Heart right ventricle (tissue), 16 donors: ENCODE data around the gene GPC3. TPM values are rescaled to one million over a fixed set of nuclear protein-coding genes. Genes with fewer than 3 reads are reported as not detected.

ENCODE experiments used
- ATAC-seq, 8 donors: fragments of 200-7000 bp; cut with Tn5 transposase; one replicate each; pipeline ENCODE4 v1.9.1; 2020; ENCODE audit warnings: mild to moderate bottlenecking in 8 of 8, moderate library complexity in 8 of 8, moderate number of reproducible peaks in 1 of 8
- DNase-seq, 2 donors: peaks; one replicate each; pipeline ENCODE4 v3.0.0-alpha.2; 2020
- H3K27ac ChIP-seq, 10 donors: fragments of 200-600 bp; sonication (generic) in 2 of 10; one replicate each; pipeline versions ENCODE4 v1.5.0 to v1.8.0; 2020 to 2022; ENCODE audit warnings: mild to moderate bottlenecking in 3 of 10
- H3K27me3 ChIP-seq, 7 donors: fragments of 200-600 bp; one replicate each; pipeline ENCODE4 v1.8.0; 2021 to 2022; ENCODE audit warnings: mild to moderate bottlenecking in 2 of 7
- H3K36me3 ChIP-seq, 9 donors: fragments of 200-600 bp; sonication (generic) in 1 of 9; one replicate each; pipeline versions ENCODE4 v1.5.0 to v1.8.0; 2020 to 2022; ENCODE audit warnings: mild to moderate bottlenecking in 2 of 9
- H3K4me1 ChIP-seq, 9 donors: fragments of 200-600 bp; sonication (generic) in 1 of 9; one replicate each; pipeline versions ENCODE4 v1.5.0 to v1.8.0; 2020 to 2022; ENCODE audit warnings: mild to moderate bottlenecking in 4 of 9
- H3K4me3 ChIP-seq, 10 donors: fragments of 200-600 bp; sonication (generic) in 2 of 10; one replicate each; pipeline versions ENCODE4 v1.5.0 to v1.8.0; 2020 to 2022; ENCODE audit warnings: mild to moderate bottlenecking in 7 of 10, moderate library complexity in 2 of 10
- H3K9me3 ChIP-seq, 11 donors: fragments of 200-600 bp in 10 of 11; sonication (generic) in 2 of 11; one replicate each; pipeline versions ENCODE4 v1.5.0 to v1.8.0; 2013 to 2022; ENCODE audit warnings: mild to moderate bottlenecking in 2 of 11, control low read depth in 1 of 11, moderate library complexity in 1 of 11
- CTCF ChIP-seq, 9 donors: fragments of 200-600 bp; sonication (generic) in 2 of 9; IDR thresholded peaks; one replicate each; pipeline versions ENCODE4 v1.5.0 to v1.8.0; 2021 to 2022; ENCODE audit warnings: antibody characterized with exemption in 9 of 9, mild to moderate bottlenecking in 5 of 9, moderate library complexity in 1 of 9
- WGBS, 2 donors: extraction: QIAGEN DNeasy Blood & Tissue Kit; methylation state at CpG; one replicate each; pipeline ENCODE4 v1.1.7; 2013; ENCODE audit warnings: inconsistent platforms in 1 of 2; 5-methylcytosine and 5-hydroxymethylcytosine counted together
- intact Hi-C, 10 donors: fragments of 100-400 bp; cut with DNase I; formaldehyde crosslinking; loops; one replicate each; pipeline versions ENCODE4 v1.11.1 to v1.14.2; 2022
- polyA plus RNA-seq, 2 donors: library from polyadenylated mRNA; stranded (reverse); fragments of 200-250 nt; gene quantifications; one replicate each; pipeline ENCODE4 v1.2.3, GENCODE V29; 2013
- total RNA-seq, 10 donors: library from RNA; stranded (reverse); fragmentation: NEBNext Ultra II Directional in 3 of 10; extraction: Animal tissue kit (Norgen Biotek cat#: 25700) in 3 of 10; gene quantifications; one replicate each; pipeline versions ENCODE4 v1.2.1 to v1.2.4, GENCODE V29; 2021 to 2023
- donor health status: Arrhythmogenic right ventricular cardiomyopathy.
- donor health status: ischemic (EF 13 %, LVEDD 7.1; RV severe dilation, severe dysfunction).
- donor health status: healthy with polysubstance abuse.
- donor health status: DM: no; HTN: yes; CAD: no.
- donor health status: DM: no; HTN: no; CAD: no.
- donor health status: ischemic (EF 25% LVEDD 6.9; RV normal size, moderate dysfunction).
- donor health status: ischemic (EF 25% LVEDD 5.7; RV mildly dilated, moderate dysfunction).
- donor health status: healthy.
- donor health status: DM: yes; HTN: yes; CAD: no.
- donor health status: Ischemic cardiomyopathy.
- donor health status: ischemic (EF 35%, LVEDD 5.7; RV mildly dilated, moderate dysfunction).
- donor health status: nonischemic (EF 11% LVEDD 7.7; RV severe dilation, severe dysfunction).
- donor health status: DM: yes; HTN: yes; CAD: no.
- donor health status: PGD.
- donor health status: ischemic (EF 29% LVEDD 5.4; RV normal size, mild dysfunction).
- donor health status: nonischemic (EF 23%, LVEDD 6.1; RV moderate dilation, normal function).

The GPC3 gene
- total and polyA plus RNA-seq, 12 donors, result 0.66 to 5.6 (median 3.4) TPM

- H3K27ac ChIP-seq, result no peak overlapping the region
- no peak for ATAC-seq
- no peaks in the 10 kb centered on the region for H3K4me1 ChIP-seq
- no peaks in the 10 kb centered on the region for H3K36me3 ChIP-seq
- H3K4me3 ChIP-seq, result no peak overlapping the region
- H3K9me3 ChIP-seq, result no peaks in the 10 kb centered on the region
- intact Hi-C loops, result no loop called here
- peaks cover 0 to 32% (median 0%) of the 10 kb centered on the region in 7 donors for H3K27me3 ChIP-seq
- 69 to 74% methylated on average over 3 of the region's 3 CpGs for WGBS, 2 donors
- no peak for DNase-seq
- no peak for TF ChIP-seq CTCF (IDR thresholded peaks at IDR 0.05)
Observed at GRCh38 chrX:133742602-133743305, 242.6 kb downstream of the GPC3 start.

GRCh38 chrX:133741303-133741702 is 244.1 kb downstream of the GPC3 start:
- intact Hi-C loops, result no loop called here
- Histone ChIP-seq H3K27me3 (peaks cover 0 to 30% (median 0%) of the 10 kb centered on the region in 7 donors), H3K36me3 (no peaks in the 10 kb centered on the region), H3K27ac (no peak overlapping the region), H3K4me3 (no peak overlapping the region), H3K4me1 (no peaks in the 10 kb centered on the region), H3K9me3 (no peaks in the 10 kb centered on the region)
- no peak for TF ChIP-seq CTCF (IDR thresholded peaks at IDR 0.05)
- DNase-seq (no peak), ATAC-seq (no peak)
- 89 to 91% methylated on average over 2 of the region's 2 CpGs for WGBS, 2 donors

- intact Hi-C loops, result no loop called here
- WGBS, 2 donors, result 48 to 67% methylated on average over 2 of the region's 2 CpGs
Observed at GRCh38 chrX:133726642-133727041, 258.8 kb downstream of the GPC3 start.

GRCh38 chrX:133726211-133726630 is 259.2 kb downstream of the GPC3 start:
- no peak for TF ChIP-seq CTCF (IDR thresholded peaks at IDR 0.05)
- ATAC-seq (no peak), DNase-seq (no peak)
- H3K27me3 ChIP-seq, result peaks cover 0 to 30% (median 0%) of the 10 kb centered on the region in 7 donors
- H3K36me3 ChIP-seq, result no peaks in the 10 kb centered on the region
- intact Hi-C loops, result no loop called here
- no peaks in the 10 kb centered on the region for H3K9me3 ChIP-seq
- no peak overlapping the region for H3K27ac ChIP-seq
- no peak overlapping the region for H3K4me3 ChIP-seq
- WGBS, 2 donors, result 43 to 59% methylated on average over 2 of the region's 2 CpGs
- no peaks in the 10 kb centered on the region for H3K4me1 ChIP-seq

More at GRCh38 chrX:133726642-133727041, 258.8 kb downstream of the GPC3 start:
- no peaks in the 10 kb centered on the region for H3K4me1 ChIP-seq
- H3K27ac ChIP-seq, result no peak overlapping the region
- no peaks in the 10 kb centered on the region for H3K9me3 ChIP-seq
- TF ChIP-seq CTCF (IDR thresholded peaks at IDR 0.05), result no peak
- no peak for ATAC-seq
- no peak for DNase-seq
- no peak overlapping the region for H3K4me3 ChIP-seq
- H3K27me3 ChIP-seq, result peaks cover 0 to 30% (median 0%) of the 10 kb centered on the region in 7 donors
- H3K36me3 ChIP-seq, result no peaks in the 10 kb centered on the region
